H7 (cell line): ENCODE results near the gene C2orf68. TPM values are rescaled to one million over a fixed set of nuclear protein-coding genes. Genes with fewer than 3 reads are reported as not detected.
"Not testable (repeated sequence)": the region's sequence is repeated elsewhere in the genome, so short reads cannot be mapped to it uniquely, and the experiment has no call there.

Source experiments
- DNase-seq: peaks from one replicate; pipeline ENCODE4 v3.0.0; 2012
- H3K27me3 ChIP-seq: 2 replicates; pipeline ENCODE4 v1.6.0; 2011; ENCODE audit warnings: mild to moderate bottlenecking, low read length; ENCODE audit not compliant: control insufficient read depth, insufficient read depth
- H3K36me3 ChIP-seq: replicated peaks from 2 replicates; pipeline ENCODE4 v1.5.1; 2011; ENCODE audit warnings: low read length; ENCODE audit not compliant: control insufficient read depth, insufficient read depth
- H3K4me3 ChIP-seq: 2 replicates; pipeline ENCODE4 v1.5.1; 2011; ENCODE audit warnings: low read depth, mild to moderate bottlenecking, control low read depth, low read length, moderate library complexity; ENCODE audit not compliant: insufficient read depth
- total RNA-seq: library from RNA; depleted of rRNA; stranded (reverse); fragments of >200 nt; shearing (Covaris generic); gene quantifications from 2 replicates; pipeline ENCODE4 v1.2.3, GENCODE V29; 2014

C2orf68 gene
- total RNA-seq, 1 experiment from 2014 or later: 69.8 TPM

DNA sequence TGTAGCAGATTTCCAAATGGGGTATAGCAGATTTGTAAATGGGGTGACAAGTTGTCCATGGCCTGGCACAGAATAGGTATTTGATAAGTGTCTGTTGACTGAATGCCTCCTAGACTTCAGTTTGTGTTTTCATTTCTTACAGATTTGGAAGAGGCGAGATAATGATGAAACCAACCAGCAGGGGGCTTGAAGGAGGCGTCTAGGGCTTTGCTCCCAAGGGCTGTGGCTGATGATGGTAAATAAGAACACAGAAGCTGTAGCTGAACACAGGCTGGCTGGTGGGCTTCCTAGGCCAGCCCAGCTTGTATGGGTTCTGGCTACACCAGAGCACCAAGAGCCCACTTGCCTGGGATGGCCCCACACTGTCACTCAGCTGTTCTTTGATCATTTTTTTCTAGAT is 36.8 kb upstream of the C2orf68 start:
- no peaks in the 10 kb centered on the region for H3K27me3 ChIP-seq
- DNase-seq: peak; percentile 40
- H3K4me3 ChIP-seq: no peak overlapping the region
- H3K36me3 ChIP-seq: peaks cover 45% of the 10 kb centered on the region

DNA sequence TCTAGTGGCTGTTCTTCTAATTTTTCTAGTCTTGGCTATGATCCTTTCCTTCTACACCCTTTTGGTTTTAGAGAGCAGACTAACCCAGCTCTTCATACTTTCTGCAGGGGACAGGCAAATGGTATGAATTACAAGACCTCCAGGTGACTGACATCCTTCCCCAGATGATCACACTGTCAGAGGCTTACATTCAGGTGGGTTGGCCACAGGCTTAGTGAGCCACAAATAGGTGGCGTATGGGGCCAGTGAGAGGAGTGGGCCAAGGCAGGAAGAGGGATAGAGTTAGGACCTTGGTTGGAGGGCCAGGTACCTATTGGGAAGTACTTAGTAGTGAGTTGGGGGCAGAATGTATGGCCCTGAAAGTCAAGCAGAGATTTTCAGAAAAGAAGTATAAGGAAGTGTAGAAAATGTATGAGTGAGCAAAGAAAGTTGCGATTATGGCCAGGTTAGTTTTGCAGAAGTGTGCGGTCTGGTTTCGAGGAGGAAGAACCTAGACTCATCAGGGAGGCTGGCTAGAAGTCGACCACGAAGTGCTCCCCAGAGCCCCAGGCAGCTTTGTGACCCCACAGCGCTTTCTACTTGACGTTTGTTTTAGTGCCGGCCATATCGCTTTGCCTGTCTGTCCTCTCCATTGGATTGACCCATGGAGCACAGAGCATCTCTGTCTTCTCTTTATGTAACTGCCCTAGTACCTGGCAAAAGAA is 36.1 kb upstream of the C2orf68 start:
- no peak for DNase-seq
- Histone ChIP-seq H3K27me3 (no peaks in the 10 kb centered on the region), H3K4me3 (no peak overlapping the region), H3K36me3 (peaks cover 47% of the 10 kb centered on the region)

DNA sequence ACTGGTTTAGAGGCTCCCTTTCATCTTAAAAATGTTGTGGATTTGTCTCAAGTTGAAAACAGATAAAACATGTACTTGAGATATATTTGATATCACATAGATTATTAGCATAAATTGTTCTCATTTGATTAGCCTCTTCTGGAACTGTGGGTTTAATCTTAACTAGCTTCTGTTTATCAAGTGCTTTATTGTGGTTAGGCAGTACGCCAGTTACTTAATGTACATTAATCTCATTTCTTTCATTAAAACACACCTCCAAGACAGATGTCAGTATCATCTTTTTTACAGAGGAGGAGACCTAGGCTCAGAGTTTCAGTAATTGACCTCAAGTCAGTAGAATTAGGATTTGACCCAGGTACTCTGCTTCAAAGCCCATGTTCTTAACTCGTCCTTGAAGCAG is 34.3 kb upstream of the C2orf68 start:
- no peaks in the 10 kb centered on the region for H3K27me3 ChIP-seq
- DNase-seq: no peak
- no peak overlapping the region for H3K4me3 ChIP-seq
- H3K36me3 ChIP-seq: peaks cover 54% of the 10 kb centered on the region

DNA sequence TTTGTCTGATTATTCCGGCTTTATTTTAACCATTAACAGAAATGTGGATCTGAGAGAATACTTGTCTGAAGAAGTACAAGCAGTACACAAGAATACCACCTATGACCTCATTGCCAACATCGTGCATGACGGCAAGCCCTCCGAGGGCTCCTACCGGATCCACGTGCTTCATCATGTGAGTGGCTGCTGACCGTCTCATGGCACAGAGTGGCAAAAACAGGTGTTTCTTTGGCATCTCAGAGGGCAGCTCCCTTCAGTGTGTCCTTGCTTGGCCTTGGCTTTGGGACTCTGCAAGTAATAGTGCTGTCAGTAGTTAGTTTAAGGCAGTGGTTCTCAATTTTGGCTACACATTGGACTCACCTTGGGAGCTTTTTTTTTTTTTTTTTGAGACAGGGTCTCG is 33.0 kb upstream of the C2orf68 start:
- no peak for DNase-seq
- H3K27me3 ChIP-seq: no peaks in the 10 kb centered on the region
- no peak overlapping the region for H3K4me3 ChIP-seq
- peaks cover 58% of the 10 kb centered on the region for H3K36me3 ChIP-seq

DNA sequence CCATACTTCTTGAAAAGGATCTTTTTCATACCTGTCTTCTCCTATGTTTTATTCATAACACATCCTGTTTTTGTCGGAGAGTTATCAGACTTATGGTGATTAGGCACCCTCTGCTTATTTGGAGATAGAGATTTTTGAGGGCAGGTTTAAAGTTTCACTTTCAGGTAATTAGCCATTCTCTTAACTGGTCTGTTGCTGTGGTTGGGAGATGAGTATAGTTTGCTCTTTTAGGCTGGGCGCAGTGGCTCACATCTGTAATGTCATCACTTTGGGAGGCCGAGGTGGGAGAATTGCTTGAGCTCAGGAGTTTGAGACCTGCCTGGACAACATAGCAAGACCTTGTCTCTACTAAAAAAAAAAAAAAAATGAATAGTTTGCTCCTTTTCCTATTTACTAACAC is 30.9 kb upstream of the C2orf68 start:
- DNase-seq: no peak
- Histone ChIP-seq H3K36me3 (peaks cover 52% of the 10 kb centered on the region), H3K27me3 (no peaks in the 10 kb centered on the region), H3K4me3 (no peak overlapping the region)

DNA sequence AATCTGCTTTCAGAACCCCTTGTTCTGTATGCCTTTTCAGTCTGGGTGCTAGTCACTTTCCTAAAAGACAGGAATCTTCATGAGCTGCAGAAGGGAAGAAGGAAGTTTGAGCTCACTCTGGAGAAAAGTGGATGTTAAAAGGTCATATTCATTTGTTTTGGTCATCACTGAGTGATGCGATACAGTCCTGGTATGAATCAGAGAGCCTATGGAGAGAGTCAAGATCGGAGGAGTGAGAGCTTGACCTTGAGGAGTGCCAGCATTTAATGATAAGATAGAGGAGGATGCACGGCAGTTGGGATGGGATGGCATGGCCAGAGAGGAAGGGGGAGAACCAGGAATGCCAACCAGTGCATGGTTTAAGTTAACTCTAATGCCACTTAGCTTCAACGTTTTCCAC is 23.8 kb upstream of the C2orf68 start:
- no peak overlapping the region for H3K4me3 ChIP-seq
- peaks cover 41% of the 10 kb centered on the region for H3K36me3 ChIP-seq
- DNase-seq: no peak
- no peaks in the 10 kb centered on the region for H3K27me3 ChIP-seq

DNA sequence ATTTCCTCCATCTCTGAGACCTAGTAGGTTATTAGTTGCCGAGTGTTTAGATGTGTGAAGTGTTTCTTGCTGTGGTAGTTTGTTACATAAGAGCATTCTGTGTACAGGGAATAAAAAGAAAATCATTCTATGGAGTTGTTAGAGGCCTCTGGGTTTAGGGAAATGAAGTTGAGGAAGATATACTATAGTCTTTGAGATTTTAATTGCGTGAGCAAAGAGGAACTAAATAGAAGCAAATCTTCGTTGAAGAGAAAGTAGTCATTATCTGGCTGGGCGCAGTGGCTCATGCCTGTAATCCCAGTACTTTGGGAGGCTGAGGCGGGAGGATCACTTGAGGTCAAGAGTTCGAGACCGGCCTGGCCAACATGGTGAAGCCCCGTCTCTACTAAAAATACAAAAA is 23.1 kb upstream of the C2orf68 start:
- H3K36me3 ChIP-seq: peaks cover 42% of the 10 kb centered on the region
- no peak overlapping the region for H3K4me3 ChIP-seq
- no peak for DNase-seq
- no peaks in the 10 kb centered on the region for H3K27me3 ChIP-seq

DNA sequence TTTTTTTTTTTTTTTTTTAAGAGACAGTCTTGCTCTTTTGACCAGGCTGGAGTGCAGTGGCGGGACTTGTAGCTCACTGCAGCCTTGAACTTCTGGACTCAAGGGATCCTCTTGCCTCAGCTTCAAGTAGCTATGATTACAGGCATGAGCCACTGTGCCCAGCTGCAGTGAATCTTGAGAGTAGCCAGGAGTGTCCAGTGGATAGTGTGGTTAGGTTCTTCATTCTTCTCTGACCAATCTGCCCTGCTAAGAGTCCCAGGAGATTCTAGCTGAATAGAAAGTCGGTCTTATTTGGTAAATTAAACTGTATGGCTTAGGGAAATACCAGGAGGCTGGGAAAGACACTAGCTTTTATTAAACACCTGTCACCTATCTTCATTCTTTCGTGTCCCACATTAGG is 19.4 kb upstream of the C2orf68 start:
- no peak for DNase-seq
- peaks cover 31% of the 10 kb centered on the region for H3K36me3 ChIP-seq
- no peak overlapping the region for H3K4me3 ChIP-seq

DNA sequence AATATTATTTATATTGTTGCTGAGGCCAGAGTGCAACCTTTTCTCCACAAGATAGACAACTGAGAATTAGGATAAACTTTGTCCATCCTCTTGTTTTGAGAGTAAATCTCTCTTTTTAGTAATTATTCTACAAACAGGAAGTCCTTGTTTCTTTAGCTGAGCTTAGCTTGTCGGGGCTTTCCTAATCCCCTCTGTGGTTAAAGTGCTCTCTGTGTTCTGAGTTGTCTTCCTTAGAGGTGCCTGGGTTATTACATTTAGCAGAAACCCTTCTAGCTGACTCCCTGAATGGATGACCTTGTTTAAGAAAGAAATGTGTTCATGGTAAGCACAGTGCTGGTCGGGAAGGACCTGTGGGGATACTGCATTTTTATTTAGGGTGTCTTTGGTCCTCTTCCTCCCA is 16.8 kb upstream of the C2orf68 start:
- peaks cover 39% of the 10 kb centered on the region for H3K36me3 ChIP-seq
- H3K4me3 ChIP-seq: no peak overlapping the region
- no peak for DNase-seq
- no peaks in the 10 kb centered on the region for H3K27me3 ChIP-seq

More for the DNA sequence above, 19.4 kb upstream of the C2orf68 start:
- H3K27me3 ChIP-seq: no peaks in the 10 kb centered on the region

DNA sequence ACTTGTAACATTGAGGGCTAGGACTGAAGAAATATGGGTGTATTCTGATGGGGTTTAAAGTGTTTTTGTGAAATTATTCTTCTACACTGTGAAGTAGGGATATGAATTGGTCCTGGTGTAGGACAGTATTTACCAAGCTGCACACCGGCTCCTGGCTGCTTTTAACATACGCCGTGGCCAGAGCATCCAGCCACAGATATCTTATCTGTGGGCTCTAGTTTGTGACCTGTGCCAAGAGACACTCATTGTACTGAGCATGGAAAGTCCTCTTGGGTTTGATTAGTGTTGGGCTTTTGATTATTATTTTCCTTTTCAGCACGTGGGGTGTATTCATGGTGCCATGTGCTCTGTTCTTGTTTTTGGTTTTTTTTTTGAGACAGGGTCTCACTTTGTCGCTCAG is 12.1 kb upstream of the C2orf68 start:
- DNase-seq: no peak
- Histone ChIP-seq H3K4me3 (no peak overlapping the region), H3K36me3 (peaks cover 46% of the 10 kb centered on the region), H3K27me3 (no peaks in the 10 kb centered on the region)

DNA sequence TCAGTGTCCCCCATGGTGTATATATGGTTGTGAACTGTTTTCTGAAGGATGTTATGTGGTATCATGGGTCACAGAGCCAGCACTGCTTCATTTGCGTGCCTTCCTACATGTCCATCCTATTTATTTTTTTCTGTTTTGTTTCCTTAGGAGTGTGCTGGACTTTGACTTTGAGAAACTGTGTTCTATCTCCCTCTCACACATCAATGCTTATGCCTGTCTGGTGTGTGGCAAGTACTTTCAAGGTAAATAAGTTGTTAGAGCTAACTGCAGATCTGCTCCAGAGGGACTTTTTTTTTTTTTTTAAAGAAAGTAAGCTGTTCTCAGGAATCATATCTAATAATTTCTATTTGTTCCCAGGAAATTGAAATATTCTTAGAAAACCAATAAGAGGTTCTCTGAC is 9.5 kb upstream of the C2orf68 start:
- Histone ChIP-seq H3K4me3 (no peak overlapping the region), H3K36me3 (peaks cover 38% of the 10 kb centered on the region), H3K27me3 (no peaks in the 10 kb centered on the region)
- no peak for DNase-seq

DNA sequence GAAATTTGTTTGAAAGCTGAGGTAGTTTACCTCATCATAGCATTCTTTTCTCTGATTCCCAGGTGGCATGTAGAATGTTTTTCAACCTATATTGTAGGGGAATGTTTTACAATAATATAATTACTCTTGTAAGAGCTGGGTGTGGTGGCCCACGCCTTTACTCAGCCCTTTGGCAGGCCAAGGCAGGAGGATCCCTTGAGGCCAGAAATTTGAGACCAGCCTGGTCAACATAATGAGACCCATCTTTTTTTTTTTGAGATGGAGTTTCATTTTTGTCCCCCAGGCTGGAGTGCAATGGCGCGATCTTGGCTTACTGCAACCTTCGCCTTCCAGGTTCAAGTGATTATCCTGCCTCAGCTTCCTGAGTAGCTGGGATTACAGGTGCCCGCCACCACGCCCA is 7.8 kb upstream of the C2orf68 start:
- H3K36me3 ChIP-seq: peaks cover 27% of the 10 kb centered on the region
- DNase-seq: no peak
- no peaks in the 10 kb centered on the region for H3K27me3 ChIP-seq
- H3K4me3 ChIP-seq: no peak overlapping the region

DNA sequence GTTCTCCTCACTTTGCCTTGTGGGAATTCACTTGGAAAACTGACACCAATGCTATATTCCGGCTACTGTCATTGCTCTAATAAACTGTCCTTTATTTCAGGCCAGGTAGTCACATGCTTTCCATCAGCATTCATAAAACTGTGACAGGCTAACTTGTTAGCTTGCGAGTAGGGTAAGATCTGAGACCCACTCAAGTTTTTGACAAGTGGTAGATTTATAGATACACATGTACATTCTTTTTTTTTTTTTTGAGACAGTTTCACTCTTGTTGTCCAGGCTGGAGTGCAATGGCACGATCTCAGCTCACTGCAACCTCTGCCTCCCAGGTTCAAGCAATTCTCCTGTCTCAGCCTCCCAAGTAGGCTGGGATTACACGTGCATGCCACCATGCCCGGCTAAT is 5.9 kb upstream of the C2orf68 start:
- not testable (repeated sequence) for H3K4me3 ChIP-seq, H3K27me3 ChIP-seq, DNase-seq
- peaks cover 13% of the 10 kb centered on the region for H3K36me3 ChIP-seq

DNA sequence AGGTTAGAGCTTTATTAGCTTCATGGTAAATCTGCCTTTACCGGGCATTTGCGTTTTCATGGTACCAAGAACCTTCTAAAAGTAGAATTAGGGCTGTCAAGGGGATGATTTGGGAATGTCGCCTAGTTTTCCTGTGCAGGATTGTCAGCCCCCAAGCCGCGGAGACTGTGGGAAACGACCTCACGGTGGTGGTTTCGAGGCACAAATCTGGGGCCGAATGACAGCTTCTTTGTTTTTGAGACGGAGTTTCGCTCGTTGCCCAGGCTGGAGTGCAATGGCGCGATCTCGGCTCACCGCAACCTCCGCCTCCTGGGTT is 3.5 kb upstream of the C2orf68 start:
- no peaks in the 10 kb centered on the region for H3K27me3 ChIP-seq
- no peak for DNase-seq
- H3K4me3 ChIP-seq: no peak overlapping the region
- H3K36me3 ChIP-seq: peaks cover 6% of the 10 kb centered on the region

DNA sequence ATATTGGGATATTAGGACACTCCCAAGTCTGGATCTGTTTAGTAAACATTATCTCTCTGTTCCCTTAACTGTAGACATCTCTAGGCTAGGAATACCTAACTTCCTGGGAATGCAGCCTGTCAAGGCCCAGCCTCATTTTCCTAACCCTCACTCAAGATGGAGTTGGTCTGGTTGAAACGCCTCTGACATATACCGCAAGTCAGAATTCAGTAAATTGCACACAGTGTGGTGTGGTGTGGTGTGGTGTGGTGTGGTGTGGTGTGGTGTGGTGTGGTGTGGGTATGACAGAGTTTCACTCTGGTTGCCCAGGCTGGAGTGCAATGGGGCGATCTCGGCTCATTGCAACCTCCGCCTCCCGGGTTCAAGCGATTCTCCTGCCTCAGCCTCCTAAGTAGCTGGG is 2.9 kb upstream of the C2orf68 start:
- H3K27me3 ChIP-seq, DNase-seq, H3K4me3 ChIP-seq, H3K36me3 ChIP-seq: not testable (repeated sequence)
